Spinal cord (tissue), 10 donors: ENCODE data around the gene CERS4. TPM values are rescaled to one million over a fixed set of nuclear protein-coding genes. Genes with fewer than 3 reads are reported as not detected.
"Not testable (repeated sequence)": the region's sequence is repeated elsewhere in the genome, so short reads cannot be mapped to it uniquely, and the experiment has no call there.

ENCODE experiments used
- DNase-seq, 6 donors: peaks; one replicate each; pipeline versions ENCODE4 v3.0.0 to v3.0.0-alpha.2; 2013 to 2015; ENCODE audit warnings: low spot score in 6 of 6, low read depth in 4 of 6
- H3K27ac ChIP-seq: one replicate; pipeline ENCODE4 v1.5.1; 2013; ENCODE audit warnings: low read depth, low read length, control low read depth
- H3K27me3 ChIP-seq: one replicate; pipeline ENCODE4 v1.6.1; 2013; ENCODE audit warnings: low read length; ENCODE audit not compliant: control insufficient read depth, insufficient read depth
- H3K36me3 ChIP-seq: one replicate; pipeline ENCODE4 v1.6.1; 2013; ENCODE audit warnings: low read length; ENCODE audit not compliant: control insufficient read depth, insufficient read depth
- H3K4me1 ChIP-seq: one replicate; pipeline ENCODE4 v1.6.1; 2013; ENCODE audit warnings: low read length; ENCODE audit not compliant: control insufficient read depth, insufficient read depth
- H3K4me3 ChIP-seq: one replicate; pipeline ENCODE4 v1.5.1; 2013; ENCODE audit warnings: low read depth, low read length, control low read depth
- H3K9me3 ChIP-seq: one replicate; pipeline ENCODE4 v1.6.1; 2013; ENCODE audit warnings: low read length; ENCODE audit not compliant: control insufficient read depth, insufficient read depth
- WGBS: methylation state at CpG from one replicate; pipeline ENCODE4 v1.1.5; 2013; ENCODE audit warnings: missing lambda C conversion rate; ENCODE audit not compliant: insufficient coverage; 5-methylcytosine and 5-hydroxymethylcytosine counted together
- polyA plus RNA-seq, 2 donors: library from polyadenylated mRNA; unstranded; fragments of 120-200 nt; gene quantifications; one replicate each; pipeline ENCODE4 v1.2.1, GENCODE V29; 2013; ENCODE audit not compliant: insufficient read length in 2 of 2
- total RNA-seq, 2 donors: library from RNA; depleted of rRNA in 1 of 2; stranded (reverse); fragments of 120-200 nt in 1 of 2; fragments of >200 nt in 1 of 2; gene quantifications; one replicate each; pipeline versions ENCODE4 v1.2.3 to v1.2.4, GENCODE V29; 2013 to 2014
- donor health status: healthy.

Gene CERS4
- total and polyA plus RNA-seq, 4 donors, result 40.8 to 62.2 (median 48.3) TPM

- WGBS, result 94% methylated on average over 5 of the region's 11 CpGs
These were observed 11.3 kb downstream of the CERS4 start for GRCh38 chr19:8220481-8220880.

GRCh38 chr19:8221161-8221560 is 12.0 kb downstream of the CERS4 start:
- 35% methylated on average over 3 of the region's 6 CpGs for WGBS
- peak in 2 of 6 donors; percentile 43 to 57 for DNase-seq
- Histone ChIP-seq H3K4me1 (peaks cover 8% of the 10 kb centered on the region), H3K36me3 (peaks cover 35% of the 10 kb centered on the region), H3K27ac (no peak overlapping the region), H3K9me3 (no peaks in the 10 kb centered on the region), H3K27me3 (no peaks in the 10 kb centered on the region), H3K4me3 (no peak overlapping the region)

More at GRCh38 chr19:8220481-8220880, 11.3 kb downstream of the CERS4 start:
- DNase-seq, result no peak
- Histone ChIP-seq H3K9me3 (no peaks in the 10 kb centered on the region), H3K4me3 (no peak overlapping the region), H3K36me3 (peaks cover 39% of the 10 kb centered on the region), H3K27ac (no peak overlapping the region), H3K4me1 (peaks cover 8% of the 10 kb centered on the region), H3K27me3 (no peaks in the 10 kb centered on the region)

DNA sequence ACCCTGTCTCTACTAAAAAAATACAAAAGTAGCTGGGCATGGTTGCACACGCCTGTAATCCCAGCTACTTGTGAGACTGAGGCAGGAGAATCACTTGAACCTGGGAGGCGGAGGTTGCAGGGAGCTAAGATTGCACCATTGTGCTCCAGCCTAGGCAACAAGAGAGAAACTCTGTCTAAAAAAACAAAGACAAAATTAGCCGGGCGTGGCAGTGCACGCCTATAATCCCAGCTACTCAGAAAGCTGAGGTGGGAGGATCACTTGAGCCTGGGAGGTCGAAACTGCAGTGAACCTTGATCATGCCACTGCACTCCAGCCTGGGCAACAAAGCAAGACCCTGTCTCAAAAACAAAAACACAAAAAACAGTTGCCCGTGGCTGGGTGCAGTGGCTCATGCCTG is 14.3 kb downstream of the CERS4 start:
- H3K27me3 ChIP-seq, result not testable (repeated sequence)

DNA sequence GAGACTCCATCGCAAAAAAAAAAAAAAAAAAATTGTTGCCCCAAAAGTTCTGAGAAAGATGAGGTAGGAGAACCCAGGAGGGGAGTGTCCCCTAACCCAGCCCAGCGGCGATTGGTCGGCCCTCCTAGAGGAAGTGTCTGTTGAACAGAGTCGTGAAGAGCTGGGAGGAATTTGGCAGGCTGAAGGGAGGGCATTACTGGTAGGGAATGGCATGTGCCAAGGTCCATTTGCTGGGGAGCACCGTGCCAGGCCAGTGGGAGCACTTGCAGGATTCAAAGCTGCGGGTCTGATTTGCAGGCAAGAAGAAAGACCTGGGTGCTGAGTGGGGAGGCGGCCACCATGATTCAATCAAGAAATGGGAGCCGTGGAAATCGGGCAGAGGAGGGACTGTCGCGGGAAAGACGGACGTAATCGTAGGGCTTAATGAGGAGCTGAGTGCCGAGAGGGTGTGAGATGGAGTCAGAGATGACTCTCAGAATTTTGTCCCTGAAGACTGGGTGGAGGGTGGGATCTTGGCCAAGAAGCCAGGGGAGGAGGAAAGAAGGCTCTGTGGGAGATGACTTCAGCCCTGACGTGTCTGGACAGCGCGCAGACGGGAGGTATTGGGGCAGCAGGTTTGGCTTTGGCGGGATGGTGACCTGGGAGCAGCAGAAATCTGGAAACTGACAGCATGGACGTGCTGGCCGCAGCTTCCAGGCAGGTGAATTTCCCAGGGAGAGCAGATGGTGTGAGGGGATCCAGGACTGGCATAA is 15.4 kb downstream of the CERS4 start:
- H3K4me3 ChIP-seq, result no peak overlapping the region
- peaks cover 6% of the 10 kb centered on the region for H3K4me1 ChIP-seq
- H3K36me3 ChIP-seq, result peaks cover 25% of the 10 kb centered on the region
- WGBS, result 77% methylated on average over 22 of the region's 23 CpGs
- no peak overlapping the region for H3K27ac ChIP-seq
- no peaks in the 10 kb centered on the region for H3K27me3 ChIP-seq
- H3K9me3 ChIP-seq, result no peaks in the 10 kb centered on the region
- DNase-seq, result peak in 1 of 6 donors; percentile 16

More for the DNA sequence above, 14.3 kb downstream of the CERS4 start:
- H3K4me1 ChIP-seq, H3K27ac ChIP-seq, DNase-seq, H3K4me3 ChIP-seq, H3K9me3 ChIP-seq: not testable (repeated sequence)
- 89% methylated on average over 5 of the region's 7 CpGs for WGBS
- peaks cover 34% of the 10 kb centered on the region for H3K36me3 ChIP-seq

GRCh38 chr19:8231073-8231604 is 22.0 kb downstream of the CERS4 start:
- H3K27ac ChIP-seq, result no peak overlapping the region
- peaks cover 17% of the 10 kb centered on the region for H3K36me3 ChIP-seq
- no peaks in the 10 kb centered on the region for H3K27me3 ChIP-seq
- H3K4me3 ChIP-seq, result no peak overlapping the region
- WGBS, result no CpG with 5 or more reads among the region's 3 CpGs
- H3K9me3 ChIP-seq, result no peaks in the 10 kb centered on the region
- DNase-seq, result no peak
- no peaks in the 10 kb centered on the region for H3K4me1 ChIP-seq

GRCh38 chr19:8233370-8233769 is 24.2 kb downstream of the CERS4 start:
- no peak overlapping the region for H3K27ac ChIP-seq
- H3K4me3 ChIP-seq, result no peak overlapping the region
- no peaks in the 10 kb centered on the region for H3K27me3 ChIP-seq
- H3K9me3 ChIP-seq, result no peaks in the 10 kb centered on the region
- peaks cover 8% of the 10 kb centered on the region for H3K36me3 ChIP-seq
- 100% methylated on average over 2 of the region's 7 CpGs for WGBS
- H3K4me1 ChIP-seq, result no peaks in the 10 kb centered on the region
- DNase-seq, result no peak

DNA sequence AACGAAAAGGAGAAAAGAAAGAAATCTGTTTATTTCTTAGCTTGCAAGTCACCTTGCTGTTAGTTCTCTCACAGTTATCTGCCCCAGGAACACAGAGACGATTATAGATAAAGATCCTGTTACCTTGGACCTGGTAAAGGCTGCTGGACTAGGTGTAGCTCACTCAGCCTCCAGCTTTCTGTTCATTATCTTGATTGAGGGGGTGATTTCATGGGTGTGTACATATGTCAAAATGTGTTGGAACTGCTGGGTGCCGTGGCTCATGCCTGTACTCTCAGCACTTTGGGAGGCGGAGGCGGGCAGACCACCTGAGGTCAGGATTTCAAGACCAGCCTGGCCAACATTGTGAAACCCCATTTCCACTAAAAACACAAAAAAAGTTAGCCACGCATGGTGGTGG is 27.9 kb downstream of the CERS4 start:
- Histone ChIP-seq H3K9me3 (no peaks in the 10 kb centered on the region), H3K36me3 (peaks cover 8% of the 10 kb centered on the region), H3K27me3 (no peaks in the 10 kb centered on the region), H3K4me1 (peaks cover 17% of the 10 kb centered on the region), H3K4me3 (no peak overlapping the region), H3K27ac (no peak overlapping the region)
- 80% methylated on average over 1 of the region's 6 CpGs for WGBS
- no peak for DNase-seq

GRCh38 chr19:8238251-8238650 is 29.1 kb downstream of the CERS4 start:
- Histone ChIP-seq H3K4me1 (peaks cover 17% of the 10 kb centered on the region), H3K27me3 (no peaks in the 10 kb centered on the region), H3K36me3 (peaks cover 8% of the 10 kb centered on the region), H3K4me3 (no peak overlapping the region), H3K9me3 (no peaks in the 10 kb centered on the region), H3K27ac (no peak overlapping the region)
- WGBS, result 70% methylated on average over 1 of the region's 1 CpG
- no peak for DNase-seq

- peaks cover 8% of the 10 kb centered on the region for H3K36me3 ChIP-seq
- H3K9me3 ChIP-seq, result no peaks in the 10 kb centered on the region
- H3K4me3 ChIP-seq, result no peak overlapping the region
- H3K27me3 ChIP-seq, result no peaks in the 10 kb centered on the region
- peaks cover 17% of the 10 kb centered on the region for H3K4me1 ChIP-seq
- DNase-seq, result no peak
- peak overlapping the region; percentile 88 for H3K27ac ChIP-seq
- 80% methylated on average over 2 of the region's 3 CpGs for WGBS
These were observed 30.5 kb downstream of the CERS4 start for GRCh38 chr19:8239528-8240273.
